Left lung (tissue), 10 donors: ENCODE data around the gene KRT36. TPM values are rescaled to one million over a fixed set of nuclear protein-coding genes. Genes with fewer than 3 reads are reported as not detected.

Source experiments
- ATAC-seq: fragments of 200-7000 bp; cut with Tn5 transposase; one replicate; pipeline ENCODE4 v1.9.1; 2020; ENCODE audit warnings: moderate library complexity
- DNase-seq, 4 donors: peaks; one replicate each; pipeline ENCODE4 v3.0.0-alpha.2; 2013 to 2020
- H3K27ac ChIP-seq, 2 donors: fragments of 200-600 bp; sonication (generic) in 1 of 2; one replicate each; pipeline versions ENCODE4 v1.5.0 to v1.8.0; 2020 to 2021
- H3K27me3 ChIP-seq, 2 donors: fragments of 200-600 bp; sonication (generic) in 1 of 2; one replicate each; pipeline versions ENCODE4 v1.5.0 to v1.8.0; 2020 to 2021
- H3K36me3 ChIP-seq, 2 donors: fragments of 200-600 bp; sonication (generic) in 1 of 2; one replicate each; pipeline versions ENCODE4 v1.5.0 to v1.8.0; 2020 to 2021
- H3K4me1 ChIP-seq, 2 donors: fragments of 200-600 bp; one replicate each; pipeline ENCODE4 v1.8.0; 2021
- H3K4me3 ChIP-seq, 2 donors: fragments of 200-600 bp; sonication (generic) in 1 of 2; one replicate each; pipeline versions ENCODE4 v1.5.0 to v1.8.0; 2020 to 2021; ENCODE audit warnings: mild to moderate bottlenecking in 1 of 2
- H3K9me3 ChIP-seq, 2 donors: fragments of 200-600 bp; sonication (generic) in 1 of 2; one replicate each; pipeline versions ENCODE4 v1.5.0 to v1.8.0; 2020 to 2021
- intact Hi-C, 2 donors: fragments of 100-400 bp; cut with DNase I; formaldehyde crosslinking; loops; one replicate each; pipeline versions ENCODE4 v1.11.2 to v1.14.2; 2022
- polyA plus RNA-seq, 6 donors: library from polyadenylated mRNA; unstranded; fragments of 120-200 nt; gene quantifications; one replicate each; pipeline ENCODE4 v1.2.1, GENCODE V29; 2013; ENCODE audit not compliant: insufficient read length in 6 of 6
- total RNA-seq, 2 donors: library from RNA; stranded (reverse); fragmentation: NEBNext Ultra II Directional; extraction: Animal tissue kit (Norgen Biotek cat#: 25700); gene quantifications; one replicate each; pipeline ENCODE4 v1.2.1, GENCODE V29; 2021
- TF ChIP-seq, protein P1 (sequence below), 2 donors: fragments of 200-600 bp; sonication (generic) in 1 of 2; IDR thresholded peaks; one replicate each; pipeline versions ENCODE4 v1.5.0 to v1.8.0; 2021; ENCODE audit warnings: antibody characterized with exemption in 2 of 2
- donor health status: DM: no; HTN: yes; CAD: no.
- donor health status: DM: no; HTN: no; CAD: no.

KRT36 gene
- total and polyA plus RNA-seq, 8 donors: not detected

DNA sequence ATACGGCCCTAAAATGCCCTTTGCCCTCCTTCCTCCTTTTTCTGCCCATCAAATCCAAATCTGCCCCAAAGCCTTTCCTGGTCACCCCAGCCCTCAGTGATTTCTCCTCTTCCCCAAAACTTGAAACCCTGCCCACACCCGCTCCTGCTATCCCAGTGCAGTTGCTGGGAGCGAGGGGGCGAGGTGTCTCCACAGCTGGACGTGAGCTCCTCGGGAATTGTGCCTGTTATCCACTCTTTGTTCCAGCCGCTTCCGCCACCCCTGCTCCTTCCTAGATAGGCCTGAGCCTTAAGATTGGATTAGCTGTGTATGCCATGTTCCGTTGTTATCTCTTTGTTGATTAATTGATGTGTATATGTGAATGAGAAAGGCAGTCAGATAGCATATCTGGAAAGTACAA is 6.2 kb downstream of the KRT36 start:
- no peak for DNase-seq
- intact Hi-C loops: no loop called here
- TF ChIP-seq, protein P1, sequence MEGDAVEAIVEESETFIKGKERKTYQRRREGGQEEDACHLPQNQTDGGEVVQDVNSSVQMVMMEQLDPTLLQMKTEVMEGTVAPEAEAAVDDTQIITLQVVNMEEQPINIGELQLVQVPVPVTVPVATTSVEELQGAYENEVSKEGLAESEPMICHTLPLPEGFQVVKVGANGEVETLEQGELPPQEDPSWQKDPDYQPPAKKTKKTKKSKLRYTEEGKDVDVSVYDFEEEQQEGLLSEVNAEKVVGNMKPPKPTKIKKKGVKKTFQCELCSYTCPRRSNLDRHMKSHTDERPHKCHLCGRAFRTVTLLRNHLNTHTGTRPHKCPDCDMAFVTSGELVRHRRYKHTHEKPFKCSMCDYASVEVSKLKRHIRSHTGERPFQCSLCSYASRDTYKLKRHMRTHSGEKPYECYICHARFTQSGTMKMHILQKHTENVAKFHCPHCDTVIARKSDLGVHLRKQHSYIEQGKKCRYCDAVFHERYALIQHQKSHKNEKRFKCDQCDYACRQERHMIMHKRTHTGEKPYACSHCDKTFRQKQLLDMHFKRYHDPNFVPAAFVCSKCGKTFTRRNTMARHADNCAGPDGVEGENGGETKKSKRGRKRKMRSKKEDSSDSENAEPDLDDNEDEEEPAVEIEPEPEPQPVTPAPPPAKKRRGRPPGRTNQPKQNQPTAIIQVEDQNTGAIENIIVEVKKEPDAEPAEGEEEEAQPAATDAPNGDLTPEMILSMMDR (IDR thresholded peaks at IDR 0.05): no peak

DNA sequence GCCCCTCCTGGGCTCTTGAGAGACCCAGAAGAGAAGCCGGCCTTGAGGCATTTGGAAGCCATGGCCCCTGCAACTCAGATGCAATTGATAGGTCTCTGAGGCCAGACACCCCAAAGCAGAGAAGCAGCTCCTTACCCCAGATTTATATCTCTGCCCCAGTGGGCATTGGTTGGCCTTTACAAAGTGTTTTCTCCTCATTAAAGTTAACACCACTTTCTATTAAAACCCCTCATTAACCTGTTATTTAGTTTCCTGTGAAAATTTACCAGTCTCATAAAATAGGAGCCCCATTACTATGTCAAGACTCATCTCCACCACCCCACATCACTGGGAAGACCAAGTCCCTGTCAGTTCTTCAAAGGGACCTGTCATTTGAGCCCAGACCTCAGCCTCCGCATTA is 8.7 kb downstream of the KRT36 start, which contains the start of gene KRT35:
TSS of gene KRT35 (minus strand) at position 116 of the 400 bp plus-strand sequence. CDS start at position 62, 54 bp downstream.
- no peaks in the 10 kb centered on the region for H3K4me1 ChIP-seq
- intact Hi-C loops: no loop called here
- H3K9me3 ChIP-seq: no peaks in the 10 kb centered on the region
- H3K27me3 ChIP-seq: peaks cover 0 to under 1% of the 10 kb centered on the region in 2 donors
- ATAC-seq (no peak), DNase-seq (no peak)
- H3K4me3 ChIP-seq: no peak within 1 kb of the TSS
- H3K27ac ChIP-seq: no peak within 1 kb of the TSS
- TF ChIP-seq, protein P1 (IDR thresholded peaks at IDR 0.05): no peak
- no peaks in the 10 kb centered on the region for H3K36me3 ChIP-seq

More for the DNA sequence above, 6.2 kb downstream of the KRT36 start:
- Histone ChIP-seq H3K4me3 (no peak overlapping the region), H3K9me3 (no peaks in the 10 kb centered on the region), H3K27me3 (peaks cover 0 to 12% of the 10 kb centered on the region in 2 donors), H3K27ac (no peak overlapping the region), H3K4me1 (no peaks in the 10 kb centered on the region), H3K36me3 (no peaks in the 10 kb centered on the region)
- ATAC-seq: no peak

DNA sequence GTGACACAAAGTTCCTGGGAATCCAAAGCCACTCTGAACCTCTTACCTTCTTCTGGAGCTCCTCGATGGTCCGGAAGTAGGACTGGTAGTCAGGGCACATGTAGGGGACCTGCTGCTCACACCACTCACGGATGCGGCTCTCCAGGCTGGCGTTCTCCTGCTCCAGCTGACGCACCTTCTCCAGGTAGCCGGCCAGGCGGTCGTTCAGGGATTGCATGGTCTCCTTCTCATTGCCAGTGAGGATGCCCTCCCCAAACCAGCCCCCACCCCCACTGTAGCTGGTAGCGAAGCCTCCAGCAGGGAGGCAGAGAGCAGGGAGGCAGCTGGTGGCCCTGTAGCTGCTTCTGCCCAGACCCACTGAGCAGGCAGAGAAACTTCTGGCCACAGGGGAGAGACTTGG is 9.1 kb downstream of the KRT36 start:
- H3K4me3 ChIP-seq: no peak overlapping the region
- H3K36me3 ChIP-seq: no peaks in the 10 kb centered on the region
- intact Hi-C loops: no loop called here
- TF ChIP-seq, protein P1 (IDR thresholded peaks at IDR 0.05): no peak
- H3K4me1 ChIP-seq: no peaks in the 10 kb centered on the region
- no peaks in the 10 kb centered on the region for H3K9me3 ChIP-seq
- ATAC-seq (no peak), DNase-seq (no peak)
- no peak overlapping the region for H3K27ac ChIP-seq
- no peaks in the 10 kb centered on the region for H3K27me3 ChIP-seq

DNA sequence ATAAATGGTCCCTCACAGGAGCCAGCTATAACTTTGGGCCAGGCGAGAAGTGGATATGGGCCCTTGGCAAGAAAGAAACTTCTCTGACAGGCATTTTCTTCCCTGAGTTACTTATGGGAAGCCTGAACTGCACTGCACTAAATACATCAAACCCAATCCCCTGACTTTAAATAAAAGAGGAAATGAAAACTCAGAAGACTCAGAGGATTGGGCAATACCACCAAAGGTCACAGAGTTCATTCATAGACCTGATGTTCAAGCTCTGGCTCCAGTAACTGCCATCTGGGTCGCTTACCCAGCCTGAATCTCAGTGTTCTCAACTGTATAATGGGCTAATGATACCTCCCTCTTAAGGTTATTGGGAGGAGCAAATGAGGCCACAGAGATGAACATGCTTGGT is 9.6 kb downstream of the KRT36 start:
- TF ChIP-seq, protein P1 (IDR thresholded peaks at IDR 0.05): no peak
- H3K9me3 ChIP-seq: no peaks in the 10 kb centered on the region
- no peaks in the 10 kb centered on the region for H3K36me3 ChIP-seq
- no peaks in the 10 kb centered on the region for H3K4me1 ChIP-seq
- intact Hi-C loops: no loop called here
- H3K27ac ChIP-seq: no peak overlapping the region
- no peak overlapping the region for H3K4me3 ChIP-seq
- ATAC-seq: no peak
- DNase-seq: no peak
- no peaks in the 10 kb centered on the region for H3K27me3 ChIP-seq

DNA sequence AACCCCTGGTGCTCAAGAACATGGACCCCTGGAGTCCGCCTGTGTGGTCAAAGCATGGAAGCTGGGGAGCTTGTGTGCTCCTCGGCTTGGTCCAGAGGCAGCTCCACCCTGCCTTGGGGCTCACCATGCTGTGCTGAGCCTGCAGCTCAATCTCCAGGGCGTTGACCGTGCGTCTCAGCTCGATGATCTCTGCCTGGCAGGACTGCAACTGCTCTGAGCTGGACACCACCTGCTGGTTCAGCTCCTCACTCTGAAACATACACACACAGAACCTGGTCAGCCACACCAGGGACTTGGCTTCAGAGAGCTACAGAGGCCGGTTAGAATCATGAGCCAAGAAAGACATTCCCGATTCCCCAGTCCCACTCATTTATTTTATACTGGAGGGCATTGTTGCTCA is 11.5 kb downstream of the KRT36 start:
- TF ChIP-seq, protein P1 (IDR thresholded peaks at IDR 0.05): no peak
- H3K4me1 ChIP-seq: no peaks in the 10 kb centered on the region
- no peaks in the 10 kb centered on the region for H3K27me3 ChIP-seq
- intact Hi-C loops: no loop called here
- no peaks in the 10 kb centered on the region for H3K36me3 ChIP-seq
- no peak for DNase-seq
- H3K9me3 ChIP-seq: no peaks in the 10 kb centered on the region
- no peak overlapping the region for H3K4me3 ChIP-seq
- no peak for ATAC-seq
- H3K27ac ChIP-seq: no peak overlapping the region
